ENCODE results near the gene GRID1. TPM values are rescaled to one million over a fixed set of nuclear protein-coding genes. Genes with fewer than 3 reads are reported as not detected.

GRID1 gene
- total and polyA plus RNA-seq, 11 donors = 0.69 to 3.4 (median 1.6) TPM

GRCh38 chr10:86329896-86330680, 36.5 kb downstream of the GRID1 start:
- intact Hi-C loops (cut with DNase I) = no loop called here
- WGBS, 4 donors = 80 to 83% (median 81%) methylated on average over 15 to 16 of the region's 16 CpGs
- Histone ChIP-seq H3K9me3 (no peaks in the 10 kb centered on the region), H3K27me3 (peaks cover 0 to 2% (median 0%) of the 10 kb centered on the region in 9 donors), H3K36me3 (no peaks in the 10 kb centered on the region), H3K4me1 (no peaks in the 10 kb centered on the region), H3K27ac (no peak overlapping the region), H3K4me3 (no peak overlapping the region)
- TF ChIP-seq CTCF (IDR thresholded peaks at IDR 0.05) (no peak), POLR2A (IDR thresholded peaks at IDR 0.05) (no peak)
- ATAC-seq (no peak), DNase-seq (no peak)

- intact Hi-C loops (cut with DNase I) = no loop called here
- WGBS, 4 donors = 87 to 100% (median 91%) methylated on average over 4 to 7 of the region's 7 CpGs
- Histone ChIP-seq H3K4me1 (no peaks in the 10 kb centered on the region), H3K27me3 (no peaks in the 10 kb centered on the region), H3K4me3 (no peak overlapping the region), H3K36me3 (no peaks in the 10 kb centered on the region), H3K9me3 (no peaks in the 10 kb centered on the region), H3K27ac (no peak overlapping the region)
- ATAC-seq = no peak
- TF ChIP-seq POLR2A (IDR thresholded peaks at IDR 0.05) (no peak), CTCF (IDR thresholded peaks at IDR 0.05) (no peak)
- no peak for DNase-seq
Measured at GRCh38 chr10:86329093-86329710, 37.4 kb downstream of the GRID1 start.

- Histone ChIP-seq H3K36me3 (no peaks in the 10 kb centered on the region), H3K4me1 (no peaks in the 10 kb centered on the region), H3K27me3 (no peaks in the 10 kb centered on the region), H3K9me3 (no peaks in the 10 kb centered on the region), H3K27ac (no peak overlapping the region), H3K4me3 (no peak overlapping the region)
- 74 to 84% (median 83%) methylated on average over 7 of the region's 7 CpGs for WGBS, 4 donors
- TF ChIP-seq POLR2A (IDR thresholded peaks at IDR 0.05) = no peak
- ATAC-seq = no peak
- no peak for DNase-seq
- intact Hi-C loops (cut with DNase I) = no loop called here
Measured at GRCh38 chr10:86327954-86328725, 38.5 kb downstream of the GRID1 start.

- H3K9me3 ChIP-seq = no peaks in the 10 kb centered on the region
- DNase-seq (no peak), ATAC-seq (no peak)
- peaks cover 0 to 8% (median 0%) of the 10 kb centered on the region in 9 donors for H3K27me3 ChIP-seq
- no peak for TF ChIP-seq CTCF (IDR thresholded peaks at IDR 0.05)
- no peak for TF ChIP-seq POLR2A (IDR thresholded peaks at IDR 0.05)
- no peak overlapping the region for H3K27ac ChIP-seq
- WGBS, 4 donors = 74 to 86% (median 80%) methylated on average over 5 of the region's 5 CpGs
- no peak overlapping the region for H3K4me3 ChIP-seq
- H3K4me1 ChIP-seq = peaks cover 0 to 4% (median 0%) of the 10 kb centered on the region in 12 donors
- H3K36me3 ChIP-seq = no peaks in the 10 kb centered on the region
- intact Hi-C loops (cut with DNase I) = no loop called here
Measured at GRCh38 chr10:86325158-86325557, 41.4 kb downstream of the GRID1 start.
